Measurements from ENCODE around the gene SUSD6. TPM values are rescaled to one million over a fixed set of nuclear protein-coding genes. Genes with fewer than 3 reads are reported as not detected.

The SUSD6 gene
- total and polyA plus RNA-seq, 4 donors: 6.8 to 10.8 (median 7.6) TPM

- TF ChIP-seq CTCF (IDR thresholded peaks at IDR 0.05; ENCODE audit: low read depth, low read length, missing input control) (no peak), MAX (IDR thresholded peaks at IDR 0.05) (peak; percentile 16)
- Histone ChIP-seq H3K36me3 (ENCODE audit: control insufficient read depth in 4 of 4, insufficient read depth in 3 of 4, low read depth in 1 of 4, low read length in 3 of 4) (no peaks in the 10 kb centered on the region), H3K4me1 (ENCODE audit: control insufficient read depth in 4 of 4, insufficient read depth in 4 of 4, low read length in 3 of 4) (peaks cover 9 to 53% (median 45%) of the 10 kb centered on the region in 4 donors), H3K4me3 (ENCODE audit: low read depth in 1 of 3, low read length in 3 of 3) (no peak overlapping the region), H3K27me3 (ENCODE audit: control insufficient read depth in 4 of 4, insufficient read depth in 4 of 4, low read length in 3 of 4) (no peaks in the 10 kb centered on the region), H3K9ac (ENCODE audit: low read depth in 1 of 2, low read length in 2 of 2) (no peak overlapping the region), H3K9me3 (ENCODE audit: control insufficient read depth in 4 of 4, low read length in 3 of 4) (no peaks in the 10 kb centered on the region), H3K27ac (ENCODE audit: low read depth in 1 of 2, low read length in 2 of 2) (no peak overlapping the region)
- DNase-seq (ENCODE audit: low spot score): no peak
- 63% methylated on average over 4 of the region's 4 CpGs for WGBS
Observed at GRCh38 chr14:69632164-69632563, 20.8 kb downstream of the SUSD6 start.

GRCh38 chr14:69632593-69633151, 21.3 kb downstream of the SUSD6 start:
- H3K27ac ChIP-seq (ENCODE audit: low read depth in 1 of 2, low read length in 2 of 2): no peak overlapping the region
- no peaks in the 10 kb centered on the region for H3K36me3 ChIP-seq (ENCODE audit: control insufficient read depth in 4 of 4, insufficient read depth in 3 of 4, low read depth in 1 of 4, low read length in 3 of 4)
- WGBS: 90% methylated on average over 6 of the region's 6 CpGs
- peaks cover 14 to 58% (median 49%) of the 10 kb centered on the region in 4 donors for H3K4me1 ChIP-seq (ENCODE audit: control insufficient read depth in 4 of 4, insufficient read depth in 4 of 4, low read length in 3 of 4)
- DNase-seq (ENCODE audit: low spot score): no peak
- no peak overlapping the region for H3K4me3 ChIP-seq (ENCODE audit: low read depth in 1 of 3, low read length in 3 of 3)
- TF ChIP-seq GABPA (IDR thresholded peaks at IDR 0.05 in 1 of 2, conservative IDR thresholded peaks at IDR 0.05 in 1 of 2) (no peak), FOXA2 (IDR thresholded peaks at IDR 0.05) (no peak), REST (IDR thresholded peaks at IDR 0.05) (no peak), JUND (IDR thresholded peaks at IDR 0.05) (no peak), RAD21 (IDR thresholded peaks at IDR 0.05) (no peak), RXRA (IDR thresholded peaks at IDR 0.05) (no peak), ATF3 (IDR thresholded peaks at IDR 0.05) (no peak), ZBTB33 (IDR thresholded peaks at IDR 0.05) (no peak), SP1 (IDR thresholded peaks at IDR 0.05) (no peak), NR2F2 (IDR thresholded peaks at IDR 0.05) (no peak), TAF1 (conservative IDR thresholded peaks at IDR 0.05) (no peak), FOXA1 (IDR thresholded peaks at IDR 0.05) (no peak), CTCF (IDR thresholded peaks at IDR 0.05; ENCODE audit: low read depth, low read length, missing input control) (no peak), EGR1 (IDR thresholded peaks at IDR 0.05; ENCODE audit: low read depth in 2 of 2) (no peak), HNF4G (IDR thresholded peaks at IDR 0.05) (no peak), HNF4A (conservative IDR thresholded peaks at IDR 0.05) (no peak), YY1 (IDR thresholded peaks at IDR 0.05) (no peak), MAX (IDR thresholded peaks at IDR 0.05) (no peak)
- H3K9me3 ChIP-seq (ENCODE audit: control insufficient read depth in 4 of 4, low read length in 3 of 4): no peaks in the 10 kb centered on the region
- no peak overlapping the region for H3K9ac ChIP-seq (ENCODE audit: low read depth in 1 of 2, low read length in 2 of 2)
- H3K27me3 ChIP-seq (ENCODE audit: control insufficient read depth in 4 of 4, insufficient read depth in 4 of 4, low read length in 3 of 4): no peaks in the 10 kb centered on the region

Data from liver (tissue), 9 donors.